ENCODE data around the gene CRABP1. TPM values are rescaled to one million over a fixed set of nuclear protein-coding genes. Genes with fewer than 3 reads are reported as not detected.

Gene CRABP1
- total and polyA plus RNA-seq, 10 of the 15 experiments (the other 5 are each of a cell fraction or from before 2014, with no cell fraction given): 0.21 to 0.41 TPM; not detected in 8

DNA sequence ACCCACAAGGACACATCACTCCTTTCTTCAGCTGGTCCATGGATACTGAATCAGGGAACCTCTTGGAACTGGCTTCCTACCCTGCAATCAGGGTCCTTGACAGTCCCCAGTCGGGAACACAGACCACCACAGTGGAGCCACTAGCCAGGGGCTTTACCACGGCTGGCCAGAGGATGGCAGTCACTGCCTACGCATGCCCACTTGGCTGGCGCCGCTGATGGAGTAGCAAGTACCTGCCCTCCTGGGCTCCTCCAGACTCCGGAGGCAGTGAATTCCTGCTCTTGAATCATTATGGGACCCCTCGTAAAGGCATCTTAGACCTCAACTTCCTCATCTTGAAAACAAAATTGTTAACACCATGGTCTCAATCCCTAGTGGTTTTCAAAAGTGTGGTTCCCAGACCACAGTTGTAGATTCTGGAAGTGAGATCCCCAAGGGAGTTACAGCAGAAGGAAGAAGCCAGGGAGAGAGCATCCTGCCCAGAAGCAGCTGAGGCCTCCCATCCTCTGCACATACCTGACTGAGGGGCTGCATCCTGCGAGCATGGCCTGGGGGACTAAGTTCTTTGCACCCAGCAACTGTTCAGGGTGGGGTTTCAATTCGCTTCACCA, 31.6 kb upstream of the CRABP1 start (continued):
- peak; percentile 28; the same call in 1 of the 2 replicates for TF ChIP-seq EED (IDR thresholded peaks at IDR 0.05; ENCODE audit: low read depth)
- TF ChIP-seq YY1 (IDR thresholded peaks at IDR 0.05; ENCODE audit: low read depth, low read length): peak; percentile 36; the same call in 1 of the 2 replicates
- no peak for TF ChIP-seq CUX1 (IDR thresholded peaks at IDR 0.05; ENCODE audit: insufficient replicate concordance, low read depth, low read length)
- no peak for TF ChIP-seq CHD4 (IDR thresholded peaks at IDR 0.05)
- TF ChIP-seq SMARCA5 (IDR thresholded peaks at IDR 0.05): 0 out of 2 replicates have a peak, but pooled peaks have one; percentile 33
- TF ChIP-seq, protein P1, sequence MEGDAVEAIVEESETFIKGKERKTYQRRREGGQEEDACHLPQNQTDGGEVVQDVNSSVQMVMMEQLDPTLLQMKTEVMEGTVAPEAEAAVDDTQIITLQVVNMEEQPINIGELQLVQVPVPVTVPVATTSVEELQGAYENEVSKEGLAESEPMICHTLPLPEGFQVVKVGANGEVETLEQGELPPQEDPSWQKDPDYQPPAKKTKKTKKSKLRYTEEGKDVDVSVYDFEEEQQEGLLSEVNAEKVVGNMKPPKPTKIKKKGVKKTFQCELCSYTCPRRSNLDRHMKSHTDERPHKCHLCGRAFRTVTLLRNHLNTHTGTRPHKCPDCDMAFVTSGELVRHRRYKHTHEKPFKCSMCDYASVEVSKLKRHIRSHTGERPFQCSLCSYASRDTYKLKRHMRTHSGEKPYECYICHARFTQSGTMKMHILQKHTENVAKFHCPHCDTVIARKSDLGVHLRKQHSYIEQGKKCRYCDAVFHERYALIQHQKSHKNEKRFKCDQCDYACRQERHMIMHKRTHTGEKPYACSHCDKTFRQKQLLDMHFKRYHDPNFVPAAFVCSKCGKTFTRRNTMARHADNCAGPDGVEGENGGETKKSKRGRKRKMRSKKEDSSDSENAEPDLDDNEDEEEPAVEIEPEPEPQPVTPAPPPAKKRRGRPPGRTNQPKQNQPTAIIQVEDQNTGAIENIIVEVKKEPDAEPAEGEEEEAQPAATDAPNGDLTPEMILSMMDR (IDR thresholded peaks at IDR 0.05 in 2 of 3, conservative IDR thresholded peaks at IDR 0.05 in 1 of 3; ENCODE audit: control insufficient read depth in 2 of 3, extremely low read depth in 1 of 3, insufficient read depth in 1 of 3, low read depth in 3 of 3, low read length in 3 of 3): peak; percentile 74 to 95 (median 90)
- TF ChIP-seq IKZF1 (conservative IDR thresholded peaks at IDR 0.05): 0 out of 2 replicates have a peak, but pooled peaks have one; percentile 16
- peak; percentile 85 for TF ChIP-seq RAD21 (IDR thresholded peaks at IDR 0.05; ENCODE audit: insufficient read depth, low read depth, low read length)
- TF ChIP-seq IRF5 (IDR thresholded peaks at IDR 0.05; ENCODE audit: borderline replicate concordance): no peak
- TF ChIP-seq ZNF384 (IDR thresholded peaks at IDR 0.05; ENCODE audit: borderline replicate concordance, low read depth, low read length): no peak
- TF ChIP-seq, protein P2, sequence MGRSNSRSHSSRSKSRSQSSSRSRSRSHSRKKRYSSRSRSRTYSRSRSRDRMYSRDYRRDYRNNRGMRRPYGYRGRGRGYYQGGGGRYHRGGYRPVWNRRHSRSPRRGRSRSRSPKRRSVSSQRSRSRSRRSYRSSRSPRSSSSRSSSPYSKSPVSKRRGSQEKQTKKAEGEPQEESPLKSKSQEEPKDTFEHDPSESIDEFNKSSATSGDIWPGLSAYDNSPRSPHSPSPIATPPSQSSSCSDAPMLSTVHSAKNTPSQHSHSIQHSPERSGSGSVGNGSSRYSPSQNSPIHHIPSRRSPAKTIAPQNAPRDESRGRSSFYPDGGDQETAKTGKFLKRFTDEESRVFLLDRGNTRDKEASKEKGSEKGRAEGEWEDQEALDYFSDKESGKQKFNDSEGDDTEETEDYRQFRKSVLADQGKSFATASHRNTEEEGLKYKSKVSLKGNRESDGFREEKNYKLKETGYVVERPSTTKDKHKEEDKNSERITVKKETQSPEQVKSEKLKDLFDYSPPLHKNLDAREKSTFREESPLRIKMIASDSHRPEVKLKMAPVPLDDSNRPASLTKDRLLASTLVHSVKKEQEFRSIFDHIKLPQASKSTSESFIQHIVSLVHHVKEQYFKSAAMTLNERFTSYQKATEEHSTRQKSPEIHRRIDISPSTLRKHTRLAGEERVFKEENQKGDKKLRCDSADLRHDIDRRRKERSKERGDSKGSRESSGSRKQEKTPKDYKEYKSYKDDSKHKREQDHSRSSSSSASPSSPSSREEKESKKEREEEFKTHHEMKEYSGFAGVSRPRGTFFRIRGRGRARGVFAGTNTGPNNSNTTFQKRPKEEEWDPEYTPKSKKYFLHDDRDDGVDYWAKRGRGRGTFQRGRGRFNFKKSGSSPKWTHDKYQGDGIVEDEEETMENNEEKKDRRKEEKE (IDR thresholded peaks at IDR 0.05): no peak
- TF ChIP-seq GABPA (IDR thresholded peaks at IDR 0.05; ENCODE audit: low read depth): no peak
- TF ChIP-seq E4F1 (IDR thresholded peaks at IDR 0.05; ENCODE audit: borderline replicate concordance, partially characterized antibody): no peak
- no peak for TF ChIP-seq JUNB (IDR thresholded peaks at IDR 0.05)
- TF ChIP-seq RUNX3 (IDR thresholded peaks at IDR 0.05; ENCODE audit: low read length): peak; percentile 35
- TF ChIP-seq ZNF274 (IDR thresholded peaks at IDR 0.05; ENCODE audit: insufficient read depth, insufficient read length): no peak

Measured in GM12878 (cell line).